PC-9 (cell line): ENCODE results near the gene HPD. TPM values are rescaled to one million over a fixed set of nuclear protein-coding genes. Genes with fewer than 3 reads are reported as not detected.
A peak's percentile ranks its signal among the peaks of the same experiment; 100 is the strongest.
"Not testable (repeated sequence)": the region's sequence is repeated elsewhere in the genome, so short reads cannot be mapped to it uniquely, and the experiment has no call there.

Experiments used
- BruUV-seq: library from RNA; stranded (reverse); fragments of 400-500 nt; replicated peaks from 2 replicates; lab custom pipeline; 2021; lab: Mats Ljungman, UMichigan
- CTCF ChIA-PET: fragments of 300-600 bp; sonication (Branson Sonifier 250); formaldehyde crosslinking; loops from one replicate; lab custom pipeline; 2022; ENCODE audit warnings: antibody characterized with exemption; lab: Charles Lee
- POLR2A ChIA-PET: fragments of 300-600 bp; sonication (Branson Sonifier 250); formaldehyde crosslinking; loops from one replicate; lab custom pipeline; 2022; ENCODE audit warnings: antibody characterized with exemption; ENCODE audit not compliant: unreplicated experiment; lab: Charles Lee
- DNase-seq, 2 experiments: peaks; one replicate each; pipeline versions ENCODE4 v3.0.0 to v3.0.0-alpha.2; 2015 to 2022; ENCODE audit warnings: mixed read lengths in 1 of 2
- H2AFZ ChIP-seq: fragments of 200-600 bp; sonication (generic); 2 replicates; pipeline ENCODE4 v1.8.1; 2017; ENCODE audit warnings: antibody characterized with exemption
- H3F3A ChIP-seq: fragments of 200-600 bp; sonication (generic); 2 replicates; pipeline ENCODE4 v1.8.1; 2017; ENCODE audit warnings: antibody characterized with exemption, mild to moderate bottlenecking, low read depth; ENCODE audit not compliant: insufficient read depth
- H3K27ac ChIP-seq: fragments of 200-600 bp; sonication (generic); 2 replicates; pipeline ENCODE4 v1.6.1; 2016; ENCODE audit warnings: mixed run types
- H3K27me3 ChIP-seq: fragments of 200-600 bp; sonication (generic); 2 replicates; pipeline ENCODE4 v1.6.1; 2016; ENCODE audit warnings: low read depth, mixed run types; ENCODE audit not compliant: insufficient read depth
- H3K36me3 ChIP-seq: fragments of 200-600 bp; sonication (generic); 2 replicates; pipeline ENCODE4 v1.6.1; 2016; ENCODE audit warnings: low read depth, mixed run types
- H3K4me1 ChIP-seq: fragments of 200-600 bp; sonication (generic); replicated peaks from 2 replicates; pipeline ENCODE4 v1.6.1; 2016; ENCODE audit warnings: mixed run types; ENCODE audit not compliant: insufficient read depth
- H3K4me2 ChIP-seq: fragments of 200-600 bp; sonication (generic); 2 replicates; pipeline ENCODE4 v1.6.1; 2017; ENCODE audit warnings: mixed run types
- H3K4me3 ChIP-seq: fragments of 200-600 bp; sonication (generic); 2 replicates; pipeline ENCODE4 v1.6.1; 2016; ENCODE audit warnings: mixed run types
- H3K79me2 ChIP-seq: fragments of 200-600 bp; sonication (generic); 2 replicates; pipeline ENCODE4 v1.6.1; 2017; ENCODE audit warnings: low read depth, mixed run types
- H3K9me2 ChIP-seq: fragments of 200-600 bp; sonication (generic); 2 replicates; pipeline ENCODE4 v1.8.1; 2017; ENCODE audit warnings: mild to moderate bottlenecking; ENCODE audit not compliant: insufficient read depth
- H3K9me3 ChIP-seq: fragments of 200-600 bp; sonication (generic); 2 replicates; pipeline ENCODE4 v1.8.1; 2016; ENCODE audit warnings: low read depth; ENCODE audit not compliant: insufficient read depth
- H4K20me1 ChIP-seq: fragments of 200-600 bp; sonication (generic); 2 replicates; pipeline ENCODE4 v1.8.1; 2017; ENCODE audit not compliant: insufficient read depth
- CTCF ChIP-seq: fragments of 200-600 bp; sonication (generic); conservative IDR thresholded peaks from 2 replicates; pipeline ENCODE4 v1.6.1; 2017; ENCODE audit warnings: mixed run types, antibody characterized with exemption, mild to moderate bottlenecking, moderate library complexity
- EZH2 ChIP-seq: fragments of 200-600 bp; sonication (generic); IDR thresholded peaks from 2 replicates; pipeline ENCODE4 v1.8.0; 2017; ENCODE audit warnings: antibody characterized with exemption, low read depth
- intact Hi-C: fragments of 100-400 bp; cut with micrococcal nuclease; formaldehyde crosslinking; loops from one replicate; pipeline ENCODE4 v1.10.0; 2022; ENCODE audit not compliant: unreplicated experiment
- total RNA-seq: library from RNA; stranded (reverse); gene quantifications from 2 replicates; pipeline ENCODE4 v1.2.3, GENCODE V29; 2021

HPD gene
- total RNA-seq, 1 experiment from 2014 or later: 0.92 TPM

GRCh38 chr12:121893961-121894460 is 35.4 kb upstream of the HPD start:
- DNase-seq: peak; percentile 34 to 80
- Histone ChIP-seq H3K4me3 (no peak overlapping the region), H3K9me3 (no peaks in the 10 kb centered on the region), H4K20me1 (no peaks in the 10 kb centered on the region), H3K79me2 (peaks cover 53% of the 10 kb centered on the region), H3F3A (peaks cover 21% of the 10 kb centered on the region), H3K27me3 (no peaks in the 10 kb centered on the region), H3K36me3 (peaks cover 24% of the 10 kb centered on the region; the same call in 1 of the 2 replicates), H3K4me1 (peaks cover 28% of the 10 kb centered on the region), H3K4me2 (peak overlapping the region; percentile 48), H3K27ac (peak overlapping the region; percentile 49; the same call in 1 of the 2 replicates), H2AFZ (no peak overlapping the region), H3K9me2 (no peaks in the 10 kb centered on the region)
- BruUV-seq: no TSS peak
- ChIA-PET POLR2A (interaction anchor here (0.6 to 0.8 kb wide), 3 partner anchors 91 to 1470 kb away, joined by 6 to 7 read pairs (median 6); no protein-coding TSS in a partner anchor), CTCF (interaction anchor here (0.7 to 2.4 kb wide), 2 partner anchors 82 to 100 kb away, joined by 4 to 13 read pairs; partner anchors contain the start of gene RHOF)
- intact Hi-C loops: no loop called here
- TF ChIP-seq EZH2 (no peak), CTCF (no peak)

- no TSS peak for BruUV-seq
Measured at GRCh38 chr12:121892673-121893561, 34.3 kb upstream of the HPD start.

GRCh38 chr12:121889661-121890060 is 31.0 kb upstream of the HPD start:
- intact Hi-C loops: loop anchor here (2.0 kb wide), 1 partner anchor 193 kb away; no protein-coding TSS in a partner anchor
- not testable (repeated sequence) for H2AFZ ChIP-seq, H3K9me3 ChIP-seq, DNase-seq, BruUV-seq, H4K20me1 ChIP-seq, H3K9me2 ChIP-seq, H3K36me3 ChIP-seq, H3K27me3 ChIP-seq
- ChIA-PET POLR2A (interaction anchor here (0.6 kb wide), 1 partner anchor 44 kb away, joined by 3 read pairs; no protein-coding TSS in a partner anchor), CTCF (interaction anchor here (0.6 to 2.3 kb wide), 2 partner anchors 95 to 207 kb away, joined by 7 to 18 read pairs; partner anchors contain the start of gene RHOF)
- Histone ChIP-seq H3K27ac (peak overlapping the region; percentile 72), H3K4me1 (peaks cover 28% of the 10 kb centered on the region), H3K4me2 (peak overlapping the region; percentile 90), H3K4me3 (peak overlapping the region; percentile 73), H3K79me2 (peaks cover 44% of the 10 kb centered on the region), H3F3A (peaks cover 22% of the 10 kb centered on the region)

More at GRCh38 chr12:121892673-121893561, 34.3 kb upstream of the HPD start:
- Histone ChIP-seq H2AFZ (no peak overlapping the region), H3K36me3 (peaks cover 21% of the 10 kb centered on the region; the same call in 1 of the 2 replicates), H3K4me2 (no peak overlapping the region; the same call in 1 of the 2 replicates), H3K27ac (peak overlapping the region; percentile 49; the same call in 1 of the 2 replicates), H3K27me3 (no peaks in the 10 kb centered on the region), H3F3A (peaks cover 22% of the 10 kb centered on the region), H3K9me3 (no peaks in the 10 kb centered on the region), H4K20me1 (no peaks in the 10 kb centered on the region), H3K79me2 (peaks cover 54% of the 10 kb centered on the region), H3K9me2 (no peaks in the 10 kb centered on the region), H3K4me1 (peaks cover 28% of the 10 kb centered on the region), H3K4me3 (no peak overlapping the region)
- TF ChIP-seq EZH2 (no peak), CTCF (no peak)
- ChIA-PET CTCF (interaction anchor here (0.7 to 2.4 kb wide), 2 partner anchors 81 to 99 kb away, joined by 4 to 13 read pairs; partner anchors contain the start of gene RHOF), POLR2A (interaction anchor here (0.6 to 1.1 kb wide), 3 partner anchors 90 to 191 kb away, joined by 3 to 7 read pairs (median 6); no protein-coding TSS in a partner anchor)
- DNase-seq: no peak
- intact Hi-C loops: no loop called here
